Left kidney (tissue), 8 donors: ENCODE data around the gene GPR149. TPM values are rescaled to one million over a fixed set of nuclear protein-coding genes. Genes with fewer than 3 reads are reported as not detected.
"Not testable (repeated sequence)": the region's sequence is repeated elsewhere in the genome, so short reads cannot be mapped to it uniquely, and the experiment has no call there.

ENCODE experiments used
- DNase-seq: peaks from one replicate; pipeline ENCODE4 v3.0.0-alpha.2; 2013
- long read RNA-seq, 8 donors: transcript quantifications; one replicate each; lab custom pipeline, GENCODE V29; 2026
- polyA plus RNA-seq: library from polyadenylated mRNA; unstranded; fragments of 120-200 nt; gene quantifications from one replicate; pipeline ENCODE4 v1.2.1, GENCODE V29; 2013; ENCODE audit not compliant: insufficient read length

The GPR149 gene
- polyA plus RNA-seq: not detected
- long read RNA-seq, donor 1: 0 reads
- long read RNA-seq, donor 2: 0 reads
- long read RNA-seq, donor 3: 0 reads
- long read RNA-seq, donor 4: 0 reads
- long read RNA-seq, donor 5: 0 reads
- long read RNA-seq, donor 6: 0 reads
- long read RNA-seq, donor 7: 0 reads
- long read RNA-seq, donor 8: 0 reads

- no peak for DNase-seq
Measured at GRCh38 chr3:154430014-154430413, at the start of gene GPR149. GPR149 (minus strand) TSS chr3:154430190; CDS start chr3:154429615, 575 bp downstream.

- DNase-seq: no peak
Measured at GRCh38 chr3:154473769-154474168, 43.8 kb upstream of the GPR149 start.

- no peak for DNase-seq
Measured at GRCh38 chr3:154469585-154469984, 39.6 kb upstream of the GPR149 start.

- no peak for DNase-seq
Measured at GRCh38 chr3:154464440-154465190, 34.6 kb upstream of the GPR149 start.

- no peak for DNase-seq
Measured at GRCh38 chr3:154458560-154458959, 28.6 kb upstream of the GPR149 start.

GRCh38 chr3:154439081-154439480, 9.1 kb upstream of the GPR149 start:
- DNase-seq: not testable (repeated sequence)

- DNase-seq: no peak
Measured at GRCh38 chr3:154431043-154431442, 1.1 kb upstream of the GPR149 start.

GRCh38 chr3:154428286-154429206, 1.4 kb downstream of the GPR149 start:
- no peak for DNase-seq

GRCh38 chr3:154427685-154428285, 2.2 kb downstream of the GPR149 start:
- no peak for DNase-seq

- no peak for DNase-seq
Measured at GRCh38 chr3:154422694-154423093, 7.3 kb downstream of the GPR149 start.

GRCh38 chr3:154421083-154421482, 8.9 kb downstream of the GPR149 start:
- peak; percentile 50 for DNase-seq

GRCh38 chr3:154398084-154398967, 31.7 kb downstream of the GPR149 start:
- DNase-seq: no peak

- no peak for DNase-seq
Measured at GRCh38 chr3:154389861-154390260, 40.1 kb downstream of the GPR149 start.

GRCh38 chr3:154384479-154384878, 45.5 kb downstream of the GPR149 start:
- DNase-seq: no peak

- no peak for DNase-seq
Measured at GRCh38 chr3:154378311-154378710, 51.7 kb downstream of the GPR149 start.

GRCh38 chr3:154367221-154367620, 62.8 kb downstream of the GPR149 start:
- DNase-seq: peak; percentile 17

- DNase-seq: no peak
Measured at GRCh38 chr3:154364849-154365248, 65.1 kb downstream of the GPR149 start.

- no peak for DNase-seq
Measured at GRCh38 chr3:154361099-154361498, 68.9 kb downstream of the GPR149 start.

- DNase-seq: no peak
Measured at GRCh38 chr3:154356009-154356408, 74.0 kb downstream of the GPR149 start.

- DNase-seq: no peak
Measured at GRCh38 chr3:154349223-154349622, 80.8 kb downstream of the GPR149 start.

- DNase-seq: no peak
Measured at GRCh38 chr3:154345422-154346122, 84.4 kb downstream of the GPR149 start.
